ENCODE measurements around the gene RSKR. TPM values are rescaled to one million over a fixed set of nuclear protein-coding genes. Genes with fewer than 3 reads are reported as not detected.
"Not testable (repeated sequence)": the region's sequence is repeated elsewhere in the genome, so short reads cannot be mapped to it uniquely, and the experiment has no call there.

Gene RSKR
- total and polyA plus RNA-seq, 2 donors from 2014 or later = 4.1 to 10.2 TPM

- Histone ChIP-seq H3K9ac (ENCODE audit: low read length in 3 of 3) (no peak overlapping the region), H3K4me3 (ENCODE audit: low read length in 3 of 3) (no peak overlapping the region), H3K27ac (ENCODE audit: low read depth in 2 of 2, low read length in 2 of 2) (no peak overlapping the region), H3K36me3 (ENCODE audit: control insufficient read depth in 2 of 3, insufficient read depth in 3 of 3, low read length in 3 of 3) (peaks cover 8 to 28% (median 27%) of the 10 kb centered on the region in 3 donors), H3K27me3 (ENCODE audit: control insufficient read depth, insufficient read depth, low read length) (no peaks in the 10 kb centered on the region), H3K9me3 (ENCODE audit: control insufficient read depth in 2 of 3, insufficient read depth in 1 of 3, low read length in 3 of 3) (no peaks in the 10 kb centered on the region), H3K4me1 (ENCODE audit: control insufficient read depth in 2 of 3, insufficient read depth in 2 of 3, low read depth in 1 of 3, low read length in 3 of 3) (no peaks in the 10 kb centered on the region)
- FAIRE-seq (no peak), DNase-seq (peak in 1 of 5 donors; percentile 9)
- intact Hi-C loops (cut with DNase I) = loop anchor here (10.0 kb wide), 1 partner anchor 118 kb away; no protein-coding TSS in a partner anchor
- no peak for TF ChIP-seq CTCF (IDR thresholded peaks at IDR 0.05; ENCODE audit: borderline replicate concordance, extremely low read depth, insufficient read depth)
Measured at GRCh38 chr17:28612531-28612930, 1.5 kb downstream of the RSKR start.

GRCh38 chr17:28610376-28610775 lies 3.6 kb downstream of the RSKR start:
- Histone ChIP-seq H3K27ac (ENCODE audit: low read depth in 2 of 2, low read length in 2 of 2) (peak overlapping the region in 1 of 2 donors; percentile 23), H3K9ac (ENCODE audit: low read length in 3 of 3) (no peak overlapping the region), H3K4me1 (ENCODE audit: control insufficient read depth in 2 of 3, insufficient read depth in 2 of 3, low read depth in 1 of 3, low read length in 3 of 3) (no peaks in the 10 kb centered on the region), H3K27me3 (ENCODE audit: control insufficient read depth, insufficient read depth, low read length) (no peaks in the 10 kb centered on the region), H3K4me3 (ENCODE audit: low read length in 3 of 3) (no peak overlapping the region), H3K36me3 (ENCODE audit: control insufficient read depth in 2 of 3, insufficient read depth in 3 of 3, low read length in 3 of 3) (peaks cover 0 to 10% (median 6%) of the 10 kb centered on the region in 3 donors), H3K9me3 (ENCODE audit: control insufficient read depth in 2 of 3, insufficient read depth in 1 of 3, low read length in 3 of 3) (no peaks in the 10 kb centered on the region)
- no peak for FAIRE-seq
- DNase-seq = no peak
- no peak for TF ChIP-seq CTCF (IDR thresholded peaks at IDR 0.05; ENCODE audit: borderline replicate concordance, extremely low read depth, insufficient read depth)
- intact Hi-C loops (cut with DNase I) = loop anchor here (10.0 kb wide), 1 partner anchor 116 kb away; no protein-coding TSS in a partner anchor

- H3K4me3 ChIP-seq (ENCODE audit: low read length in 3 of 3); DNase-seq; H3K9me3 ChIP-seq (ENCODE audit: control insufficient read depth in 2 of 3, insufficient read depth in 1 of 3, low read length in 3 of 3); H3K27ac ChIP-seq (ENCODE audit: low read depth in 2 of 2, low read length in 2 of 2); intact Hi-C loops (cut with DNase I); FAIRE-seq; H3K27me3 ChIP-seq (ENCODE audit: control insufficient read depth, insufficient read depth, low read length); H3K9ac ChIP-seq (ENCODE audit: low read length in 3 of 3); H3K36me3 ChIP-seq (ENCODE audit: control insufficient read depth in 2 of 3, insufficient read depth in 3 of 3, low read length in 3 of 3); H3K4me1 ChIP-seq (ENCODE audit: control insufficient read depth in 2 of 3, insufficient read depth in 2 of 3, low read depth in 1 of 3, low read length in 3 of 3): not testable (repeated sequence)
Measured at GRCh38 chr17:28604031-28604430, 10.0 kb downstream of the RSKR start.

- FAIRE-seq (no peak), DNase-seq (peak in 2 of 5 donors; percentile 49 to 69)
- H3K4me1 ChIP-seq (ENCODE audit: control insufficient read depth in 2 of 3, insufficient read depth in 2 of 3, low read depth in 1 of 3, low read length in 3 of 3) = peaks cover 0 to 12% (median 10%) of the 10 kb centered on the region in 3 donors
- peak overlapping the region; percentile 78 to 90 (median 81) for H3K4me3 ChIP-seq (ENCODE audit: low read length in 3 of 3)
- peak overlapping the region; percentile 81 to 94 (median 86) for H3K9ac ChIP-seq (ENCODE audit: low read length in 3 of 3)
- intact Hi-C loops (cut with DNase I) = no loop called here
- no peaks in the 10 kb centered on the region for H3K9me3 ChIP-seq (ENCODE audit: control insufficient read depth in 2 of 3, insufficient read depth in 1 of 3, low read length in 3 of 3)
- no peaks in the 10 kb centered on the region for H3K27me3 ChIP-seq (ENCODE audit: control insufficient read depth, insufficient read depth, low read length)
- TF ChIP-seq CTCF (IDR thresholded peaks at IDR 0.05; ENCODE audit: borderline replicate concordance, extremely low read depth, insufficient read depth) = no peak
- peak overlapping the region; percentile 91 to 96 for H3K27ac ChIP-seq (ENCODE audit: low read depth in 2 of 2, low read length in 2 of 2)
- H3K36me3 ChIP-seq (ENCODE audit: control insufficient read depth in 2 of 3, insufficient read depth in 3 of 3, low read length in 3 of 3) = no peaks in the 10 kb centered on the region
Measured at GRCh38 chr17:28599311-28600184, 14.4 kb downstream of the RSKR start.
